Transverse colon (tissue), 4 donors: ENCODE measurements around the gene UGT2B17.

Experiments
- POLR2AphosphoS5 ChIP-seq, 3 donors: sonication (generic); formaldehyde crosslinking; IDR thresholded peaks; one replicate each; pipeline ENCODE4 v1.6.1; 2016; ENCODE audit warnings: antibody characterized with exemption in 3 of 3
- TF ChIP-seq, protein P1 (sequence below), 5 experiments: fragments of 200-600 bp in 3 of 5; fragments of 450-650 bp in 2 of 5; sonication (generic) in 3 of 5; IDR thresholded peaks; 1 replicate in 2 of 5; 2 replicates in 3 of 5; pipeline ENCODE4 v1.5.1; 2016 to 2017; ENCODE audit warnings: antibody characterized with exemption in 5 of 5, inconsistent platforms in 3 of 5, mild to moderate bottlenecking in 2 of 5, moderate library complexity in 1 of 5

DNA sequence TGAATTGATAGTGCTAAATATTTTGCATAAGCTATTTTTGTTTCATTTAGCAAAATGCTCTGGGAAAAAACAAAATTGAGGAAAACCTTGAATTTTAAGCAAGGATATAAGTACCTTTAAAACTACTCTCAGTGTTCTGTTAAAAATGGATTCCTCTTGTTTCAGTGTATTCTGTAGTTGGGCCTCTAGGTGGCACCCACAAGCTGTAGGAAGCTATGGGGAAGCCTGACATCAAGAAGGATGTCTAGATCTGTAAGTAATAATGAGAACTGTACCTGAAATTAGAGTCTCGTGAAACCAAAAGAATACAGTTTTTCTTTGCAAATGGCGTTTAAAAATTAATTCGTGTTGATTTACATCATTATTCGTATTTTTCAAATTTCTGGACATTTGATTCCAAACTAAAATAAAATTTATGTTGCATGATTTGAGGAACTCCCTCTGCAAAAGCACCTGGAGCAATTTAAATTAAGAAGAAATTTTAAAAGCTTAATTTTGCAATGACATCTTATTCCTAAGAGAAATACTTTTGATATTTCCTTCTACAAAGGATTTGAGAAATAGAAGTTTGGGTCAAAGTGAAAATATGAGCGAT lies 77.6 kb downstream of the UGT2B17 start:
- no peak for TF ChIP-seq POLR2AphosphoS5 (IDR thresholded peaks at IDR 0.05)
- TF ChIP-seq, protein P1, sequence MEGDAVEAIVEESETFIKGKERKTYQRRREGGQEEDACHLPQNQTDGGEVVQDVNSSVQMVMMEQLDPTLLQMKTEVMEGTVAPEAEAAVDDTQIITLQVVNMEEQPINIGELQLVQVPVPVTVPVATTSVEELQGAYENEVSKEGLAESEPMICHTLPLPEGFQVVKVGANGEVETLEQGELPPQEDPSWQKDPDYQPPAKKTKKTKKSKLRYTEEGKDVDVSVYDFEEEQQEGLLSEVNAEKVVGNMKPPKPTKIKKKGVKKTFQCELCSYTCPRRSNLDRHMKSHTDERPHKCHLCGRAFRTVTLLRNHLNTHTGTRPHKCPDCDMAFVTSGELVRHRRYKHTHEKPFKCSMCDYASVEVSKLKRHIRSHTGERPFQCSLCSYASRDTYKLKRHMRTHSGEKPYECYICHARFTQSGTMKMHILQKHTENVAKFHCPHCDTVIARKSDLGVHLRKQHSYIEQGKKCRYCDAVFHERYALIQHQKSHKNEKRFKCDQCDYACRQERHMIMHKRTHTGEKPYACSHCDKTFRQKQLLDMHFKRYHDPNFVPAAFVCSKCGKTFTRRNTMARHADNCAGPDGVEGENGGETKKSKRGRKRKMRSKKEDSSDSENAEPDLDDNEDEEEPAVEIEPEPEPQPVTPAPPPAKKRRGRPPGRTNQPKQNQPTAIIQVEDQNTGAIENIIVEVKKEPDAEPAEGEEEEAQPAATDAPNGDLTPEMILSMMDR (IDR thresholded peaks at IDR 0.05): peak; percentile 71 to 88 (median 78)
